NCI-H345 treated with DMSO at 0.1 percent for 48 hours (cell line): ENCODE results near the gene AIP.
A peak's percentile ranks its signal among the peaks of the same experiment; 100 is the strongest.
"Not testable (repeated sequence)": the region's sequence is repeated elsewhere in the genome, so short reads cannot be mapped to it uniquely, and the experiment has no call there.

Experiments used
- DNase-seq: peaks from one replicate; lab custom pipeline; 2025; ENCODE audit not compliant: unreplicated experiment; lab: John Stamatoyannopoulos, UW

The AIP gene

GRCh38 chr11:67448220-67448609 is 34.6 kb upstream of the AIP start:
- DNase-seq: no peak

GRCh38 chr11:67449116-67449844 is 33.5 kb upstream of the AIP start:
- DNase-seq: no peak

- no peak for DNase-seq
These were observed 31.8 kb upstream of the AIP start for GRCh38 chr11:67450796-67451657.

GRCh38 chr11:67451658-67451976 is 31.2 kb upstream of the AIP start:
- DNase-seq: no peak

- no peak for DNase-seq
These were observed 30.5 kb upstream of the AIP start, which contains the start of gene GPR152 for GRCh38 chr11:67452141-67452952. TSS of gene GPR152 (minus strand) at chr11:67452729. CDS start at chr11:67452724, 5 bp downstream.

- DNase-seq: no peak
These were observed 28.8 kb upstream of the AIP start for GRCh38 chr11:67453816-67454732.

- no peak for DNase-seq
These were observed 27.8 kb upstream of the AIP start, which contains the start of gene CABP4 for GRCh38 chr11:67455054-67455453. TSS of gene CABP4 (plus strand) at chr11:67455354. CDS start at chr11:67455424, 70 bp downstream.

- no peak for DNase-seq
These were observed 26.6 kb upstream of the AIP start for GRCh38 chr11:67456068-67456705.

- no peak for DNase-seq
These were observed 25.4 kb upstream of the AIP start for GRCh38 chr11:67457453-67457852.

- DNase-seq: no peak
These were observed 24.6 kb upstream of the AIP start for GRCh38 chr11:67458266-67458665.

- DNase-seq: no peak
These were observed 19.6 kb upstream of the AIP start for GRCh38 chr11:67463186-67463585.

- no peak for DNase-seq
These were observed 19.0 kb upstream of the AIP start for GRCh38 chr11:67463680-67464410.

- peak; percentile 14 for DNase-seq
These were observed 18.2 kb upstream of the AIP start for GRCh38 chr11:67464411-67465188.

GRCh38 chr11:67465189-67465510 is 17.7 kb upstream of the AIP start:
- DNase-seq: no peak

GRCh38 chr11:67465530-67465929 is 17.3 kb upstream of the AIP start:
- not testable (repeated sequence) for DNase-seq

GRCh38 chr11:67466367-67466766 is 16.5 kb upstream of the AIP start:
- no peak for DNase-seq

- no peak for DNase-seq
These were observed 15.7 kb upstream of the AIP start for GRCh38 chr11:67466962-67467771.

- DNase-seq: no peak
These were observed 14.8 kb upstream of the AIP start for GRCh38 chr11:67468056-67468455.
